Liver (tissue), 9 donors: Measurements from ENCODE around the gene MYO5A. TPM values are rescaled to one million over a fixed set of nuclear protein-coding genes. Genes with fewer than 3 reads are reported as not detected.

Source experiments
- DNase-seq: peaks from one replicate; pipeline ENCODE4 v3.0.0-alpha.2; 2017; ENCODE audit warnings: low spot score
- H3K27ac ChIP-seq, 2 donors: one replicate each; pipeline ENCODE4 v1.7.0; 2013; ENCODE audit warnings: inconsistent platforms in 2 of 2, low read length in 2 of 2, control low read depth in 1 of 2, low read depth in 1 of 2, mild to moderate bottlenecking in 1 of 2
- H3K27me3 ChIP-seq, 4 donors: one replicate each; pipeline versions ENCODE4 v1.6.1 to v1.7.0; 2013; ENCODE audit warnings: low read length in 3 of 4, inconsistent platforms in 1 of 4, mild to moderate bottlenecking in 1 of 4, moderate library complexity in 1 of 4; ENCODE audit not compliant: control insufficient read depth in 4 of 4, insufficient read depth in 4 of 4
- H3K36me3 ChIP-seq, 4 donors: one replicate each; pipeline versions ENCODE4 v1.6.1 to v1.7.0; 2013; ENCODE audit warnings: low read length in 3 of 4, mild to moderate bottlenecking in 3 of 4, low read depth in 1 of 4, moderate library complexity in 1 of 4; ENCODE audit not compliant: control insufficient read depth in 4 of 4, insufficient read depth in 3 of 4
- H3K4me1 ChIP-seq, 4 donors: one replicate each; pipeline versions ENCODE4 v1.6.1 to v1.7.0; 2013; ENCODE audit warnings: low read length in 3 of 4, mild to moderate bottlenecking in 3 of 4, moderate library complexity in 1 of 4; ENCODE audit not compliant: control insufficient read depth in 4 of 4, insufficient read depth in 4 of 4
- H3K4me3 ChIP-seq, 3 donors: one replicate each; pipeline versions ENCODE4 v1.6.1 to v1.7.0; 2013; ENCODE audit warnings: low read length in 3 of 3, control low read depth in 1 of 3, low read depth in 1 of 3, mild to moderate bottlenecking in 1 of 3
- H3K9ac ChIP-seq, 2 donors: one replicate each; pipeline ENCODE4 v1.7.0; 2013; ENCODE audit warnings: low read length in 2 of 2, mild to moderate bottlenecking in 2 of 2, moderate library complexity in 2 of 2, control low read depth in 1 of 2, low read depth in 1 of 2
- H3K9me3 ChIP-seq, 4 donors: one replicate each; pipeline versions ENCODE4 v1.6.1 to v1.7.0; 2013; ENCODE audit warnings: low read length in 3 of 4; ENCODE audit not compliant: control insufficient read depth in 4 of 4
- EGR1 ChIP-seq, 2 donors: IDR thresholded peaks; 2 replicates each; pipeline ENCODE4 v1.6.1; 2016 to 2018; ENCODE audit warnings: antibody characterized with exemption in 2 of 2, low read depth in 2 of 2
- FOXA2 ChIP-seq: IDR thresholded peaks from 2 replicates; pipeline ENCODE4 v1.6.1; 2016; ENCODE audit warnings: antibody characterized with exemption
- GABPA ChIP-seq, 2 donors: IDR thresholded peaks in 1 of 2; conservative IDR thresholded peaks in 1 of 2; 2 replicates each; pipeline ENCODE4 v1.6.1; 2016; ENCODE audit warnings: antibody characterized with exemption in 2 of 2, mild to moderate bottlenecking in 1 of 2, moderate library complexity in 1 of 2
- JUND ChIP-seq, 2 donors: IDR thresholded peaks; 2 replicates each; pipeline ENCODE4 v1.6.1; 2016; ENCODE audit warnings: antibody characterized with exemption in 2 of 2
- NR2F2 ChIP-seq: IDR thresholded peaks from 2 replicates; pipeline ENCODE4 v1.6.1; 2016; ENCODE audit warnings: antibody characterized with exemption
- RAD21 ChIP-seq, 2 donors: IDR thresholded peaks; 2 replicates each; pipeline ENCODE4 v1.6.1; 2016; ENCODE audit warnings: antibody characterized with exemption in 2 of 2, mild to moderate bottlenecking in 2 of 2
- YY1 ChIP-seq: IDR thresholded peaks from 2 replicates; pipeline ENCODE4 v1.6.1; 2016; ENCODE audit warnings: antibody characterized with exemption, mild to moderate bottlenecking
- WGBS: extraction: QIAGEN DNeasy Blood & Tissue Kit; methylation state at CpG from one replicate; pipeline ENCODE4 v1.1.7; 2013; 5-methylcytosine and 5-hydroxymethylcytosine counted together
- polyA plus RNA-seq, 2 donors: library from polyadenylated mRNA; stranded (reverse) in 1 of 2; unstranded in 1 of 2; fragments of 200-250 nt in 1 of 2; fragments of >200 nt in 1 of 2; fragmentation: Nextera tagmentation in 1 of 2; extraction: Ambion mirVana in 1 of 2; gene quantifications; one replicate each; pipeline versions ENCODE4 v1.2.1 to v1.2.3, GENCODE V29; 2013 to 2015
- total RNA-seq, 2 donors: library from RNA; depleted of rRNA; stranded (reverse); fragments of >200 nt; gene quantifications; one replicate each; pipeline ENCODE4 v1.2.3, GENCODE V29; 2014
- TF ChIP-seq, protein P1 (sequence below): IDR thresholded peaks from 2 replicates; pipeline ENCODE4 v1.6.1; 2016; ENCODE audit warnings: antibody characterized with exemption, mild to moderate bottlenecking
- donor health status: healthy.
- donor health status: healthy.
- donor health status: healthy.
- donor health status: healthy.
- donor health status: healthy.

MYO5A gene
- total and polyA plus RNA-seq, 4 donors = 1.0 to 7.1 (median 3.0) TPM

- TF ChIP-seq, protein P1, sequence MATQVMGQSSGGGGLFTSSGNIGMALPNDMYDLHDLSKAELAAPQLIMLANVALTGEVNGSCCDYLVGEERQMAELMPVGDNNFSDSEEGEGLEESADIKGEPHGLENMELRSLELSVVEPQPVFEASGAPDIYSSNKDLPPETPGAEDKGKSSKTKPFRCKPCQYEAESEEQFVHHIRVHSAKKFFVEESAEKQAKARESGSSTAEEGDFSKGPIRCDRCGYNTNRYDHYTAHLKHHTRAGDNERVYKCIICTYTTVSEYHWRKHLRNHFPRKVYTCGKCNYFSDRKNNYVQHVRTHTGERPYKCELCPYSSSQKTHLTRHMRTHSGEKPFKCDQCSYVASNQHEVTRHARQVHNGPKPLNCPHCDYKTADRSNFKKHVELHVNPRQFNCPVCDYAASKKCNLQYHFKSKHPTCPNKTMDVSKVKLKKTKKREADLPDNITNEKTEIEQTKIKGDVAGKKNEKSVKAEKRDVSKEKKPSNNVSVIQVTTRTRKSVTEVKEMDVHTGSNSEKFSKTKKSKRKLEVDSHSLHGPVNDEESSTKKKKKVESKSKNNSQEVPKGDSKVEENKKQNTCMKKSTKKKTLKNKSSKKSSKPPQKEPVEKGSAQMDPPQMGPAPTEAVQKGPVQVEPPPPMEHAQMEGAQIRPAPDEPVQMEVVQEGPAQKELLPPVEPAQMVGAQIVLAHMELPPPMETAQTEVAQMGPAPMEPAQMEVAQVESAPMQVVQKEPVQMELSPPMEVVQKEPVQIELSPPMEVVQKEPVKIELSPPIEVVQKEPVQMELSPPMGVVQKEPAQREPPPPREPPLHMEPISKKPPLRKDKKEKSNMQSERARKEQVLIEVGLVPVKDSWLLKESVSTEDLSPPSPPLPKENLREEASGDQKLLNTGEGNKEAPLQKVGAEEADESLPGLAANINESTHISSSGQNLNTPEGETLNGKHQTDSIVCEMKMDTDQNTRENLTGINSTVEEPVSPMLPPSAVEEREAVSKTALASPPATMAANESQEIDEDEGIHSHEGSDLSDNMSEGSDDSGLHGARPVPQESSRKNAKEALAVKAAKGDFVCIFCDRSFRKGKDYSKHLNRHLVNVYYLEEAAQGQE = no peak
- TF ChIP-seq NR2F2 = no peak
Observed at GRCh38 chr15:52294881-52295420, 233.7 kb downstream of the MYO5A start (continued).

DNA sequence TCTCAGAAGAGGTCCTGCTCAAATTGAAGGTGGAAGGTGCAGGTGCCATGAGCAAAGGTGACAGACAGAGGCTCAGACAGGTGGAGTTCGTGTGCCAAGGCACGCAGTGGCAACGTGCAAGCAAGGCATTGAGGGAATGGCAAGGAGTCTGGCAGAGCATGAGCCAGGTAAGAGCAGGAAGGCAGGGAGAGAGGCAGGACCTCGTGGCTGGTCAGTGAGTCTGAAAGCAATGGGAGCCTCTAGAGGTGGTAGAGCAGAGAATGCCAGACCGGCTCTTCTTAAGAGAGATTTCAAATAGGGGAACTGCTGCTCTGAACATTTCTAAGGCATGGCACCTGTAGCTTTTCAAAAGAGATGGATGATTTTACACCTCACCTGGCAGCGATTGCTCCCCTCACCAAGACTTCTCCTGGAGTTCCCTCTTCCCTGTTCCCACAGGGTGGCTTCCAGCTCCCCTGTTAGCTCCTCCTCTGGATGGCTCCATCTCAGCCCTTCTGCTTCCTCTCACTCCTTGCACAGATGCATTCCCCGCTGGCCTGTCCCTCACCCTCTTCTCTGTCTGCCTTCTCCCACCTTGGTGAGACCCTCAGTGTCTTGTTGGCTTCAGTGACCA lies 235.8 kb downstream of the MYO5A start:
- Histone ChIP-seq H3K9ac (no peak overlapping the region), H3K27me3 (no peaks in the 10 kb centered on the region), H3K4me3 (no peak overlapping the region), H3K36me3 (no peaks in the 10 kb centered on the region), H3K4me1 (peaks cover 7 to 19% (median 15%) of the 10 kb centered on the region in 4 donors), H3K27ac (no peak overlapping the region), H3K9me3 (no peaks in the 10 kb centered on the region)
- WGBS = 80% methylated on average over 7 of the region's 7 CpGs
- TF ChIP-seq EGR1 (IDR thresholded peaks at IDR 0.05; ENCODE audit: low read depth in 2 of 2) (no peak), RAD21 (IDR thresholded peaks at IDR 0.05) (no peak)
- DNase-seq = no peak

GRCh38 chr15:52291204-52291603 lies 237.5 kb downstream of the MYO5A start:
- no peak overlapping the region for H3K27ac ChIP-seq
- peaks cover 10 to 25% (median 16%) of the 10 kb centered on the region in 4 donors for H3K4me1 ChIP-seq
- TF ChIP-seq GABPA (IDR thresholded peaks at IDR 0.05 in 1 of 2, conservative IDR thresholded peaks at IDR 0.05 in 1 of 2) (no peak), RAD21 (IDR thresholded peaks at IDR 0.05) (no peak), JUND (IDR thresholded peaks at IDR 0.05) (no peak), FOXA2 (no peak), YY1 (no peak)
- TF ChIP-seq, protein P1 = no peak
- DNase-seq = no peak
- H3K27me3 ChIP-seq = no peaks in the 10 kb centered on the region
- whole genome bisulfite sequencing = 79% methylated on average over 4 of the region's 4 CpGs
- H3K36me3 ChIP-seq = no peaks in the 10 kb centered on the region
- no peak overlapping the region for H3K9ac ChIP-seq
- no peaks in the 10 kb centered on the region for H3K9me3 ChIP-seq
- no peak overlapping the region for H3K4me3 ChIP-seq
